HG02623 (cell line): ENCODE measurements around the gene IER2.

Experiments
- ATAC-seq: cut with Tn5 transposase; IDR thresholded peaks from one replicate; pipeline ENCODE4 v1.9.1; 2021; ENCODE audit warnings: moderate library complexity; ENCODE audit not compliant: unreplicated experiment

Gene IER2

DNA sequence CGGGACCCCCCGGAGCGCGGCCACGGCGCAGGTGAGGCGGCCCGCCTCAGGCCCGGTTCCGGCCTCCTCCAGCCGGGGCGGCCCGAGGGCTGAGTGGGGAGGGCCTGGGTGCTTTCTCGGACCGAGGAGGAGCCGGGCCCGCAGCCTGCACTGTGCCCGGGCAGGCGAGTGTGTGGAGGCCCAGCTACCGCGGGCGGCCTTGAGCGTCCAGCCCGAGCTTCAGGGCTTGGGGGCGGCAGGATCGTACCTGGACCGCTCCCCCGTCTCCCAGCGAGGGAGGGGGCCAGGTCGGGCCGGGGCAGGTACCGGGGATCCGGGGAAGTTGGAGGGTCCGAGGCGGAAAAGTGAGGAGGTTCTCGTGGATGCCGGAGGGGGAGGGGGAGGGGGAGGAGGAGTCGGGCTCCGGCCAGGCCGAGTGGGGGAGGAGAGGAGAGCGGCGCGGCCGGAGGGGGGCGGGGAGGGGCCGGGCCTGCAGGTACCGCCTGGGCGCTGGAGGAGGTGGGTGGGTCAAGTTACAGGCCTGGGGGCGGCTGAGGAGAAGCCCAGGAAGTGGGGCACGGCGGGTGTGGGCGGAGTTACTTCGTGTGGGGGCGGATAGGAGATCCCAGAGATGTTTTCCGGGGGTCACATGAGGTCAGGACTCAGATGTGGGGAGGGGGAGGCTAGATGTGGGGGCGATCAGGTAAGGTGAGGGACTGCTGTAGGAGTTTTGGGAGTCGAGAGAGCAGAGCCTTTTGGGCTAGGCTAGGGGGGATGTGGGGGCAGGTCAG is 31.6 kb upstream of the IER2 start:
- peak; percentile 5 for ATAC-seq

DNA sequence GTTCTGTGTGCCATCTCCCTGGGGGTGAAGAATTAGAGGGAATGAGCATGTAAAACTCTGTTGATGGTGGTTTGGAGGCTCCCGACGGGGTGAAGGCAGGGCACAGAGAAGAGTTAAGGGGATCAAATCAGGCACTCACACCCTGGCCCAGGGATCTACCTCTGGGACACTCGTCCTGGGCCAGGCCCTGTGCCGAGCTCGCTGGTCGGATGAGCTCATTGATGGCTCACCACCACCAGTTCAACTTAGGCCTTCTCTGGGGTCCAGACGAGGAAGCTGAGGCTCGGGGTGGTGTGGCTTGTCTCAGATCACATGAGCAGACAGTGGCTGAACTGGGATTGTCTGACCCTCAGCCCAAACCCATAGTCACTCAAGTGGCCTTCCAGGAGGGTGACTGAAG is 30.6 kb upstream of the IER2 start:
- no peak for ATAC-seq

DNA sequence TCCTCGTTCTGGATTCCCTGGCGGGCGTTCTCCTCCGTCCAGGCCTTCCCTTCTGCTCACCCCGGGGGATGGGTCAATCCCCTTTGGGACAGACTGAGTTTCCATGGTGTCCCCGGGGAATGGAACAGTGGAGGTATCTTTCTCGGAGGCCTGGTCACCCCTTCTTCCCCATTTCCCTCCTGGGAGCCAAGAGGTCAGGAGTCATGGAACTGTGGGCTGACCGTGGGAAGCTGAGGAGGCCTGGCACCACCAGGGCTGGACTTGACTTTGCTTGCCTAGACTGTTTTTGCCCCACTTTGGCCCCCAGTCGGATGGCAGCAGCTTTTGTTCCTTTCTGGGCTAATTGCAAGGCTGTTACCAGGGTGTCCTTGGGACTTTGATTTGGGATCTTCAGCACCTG is 30.2 kb upstream of the IER2 start:
- no peak for ATAC-seq

DNA sequence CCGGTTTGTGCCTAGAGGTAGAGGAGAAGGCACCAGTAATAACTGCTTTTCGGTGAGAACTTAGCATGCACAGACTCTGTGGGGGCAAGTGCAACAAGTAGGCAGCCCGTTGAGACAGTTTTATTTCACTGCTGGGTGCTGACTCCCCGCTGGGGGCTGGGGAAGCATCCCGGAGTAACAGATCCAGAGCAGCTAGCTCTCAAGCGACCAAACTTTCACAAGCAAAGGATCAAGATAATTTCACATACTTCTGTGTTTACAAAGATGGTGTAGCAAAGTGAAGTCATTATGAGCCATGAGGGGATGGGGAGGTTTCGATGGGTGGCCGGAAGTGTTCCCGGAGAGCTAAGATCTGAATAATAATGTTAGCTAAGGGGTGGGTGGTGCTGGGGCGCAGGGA is 29.4 kb upstream of the IER2 start:
- no peak for ATAC-seq

DNA sequence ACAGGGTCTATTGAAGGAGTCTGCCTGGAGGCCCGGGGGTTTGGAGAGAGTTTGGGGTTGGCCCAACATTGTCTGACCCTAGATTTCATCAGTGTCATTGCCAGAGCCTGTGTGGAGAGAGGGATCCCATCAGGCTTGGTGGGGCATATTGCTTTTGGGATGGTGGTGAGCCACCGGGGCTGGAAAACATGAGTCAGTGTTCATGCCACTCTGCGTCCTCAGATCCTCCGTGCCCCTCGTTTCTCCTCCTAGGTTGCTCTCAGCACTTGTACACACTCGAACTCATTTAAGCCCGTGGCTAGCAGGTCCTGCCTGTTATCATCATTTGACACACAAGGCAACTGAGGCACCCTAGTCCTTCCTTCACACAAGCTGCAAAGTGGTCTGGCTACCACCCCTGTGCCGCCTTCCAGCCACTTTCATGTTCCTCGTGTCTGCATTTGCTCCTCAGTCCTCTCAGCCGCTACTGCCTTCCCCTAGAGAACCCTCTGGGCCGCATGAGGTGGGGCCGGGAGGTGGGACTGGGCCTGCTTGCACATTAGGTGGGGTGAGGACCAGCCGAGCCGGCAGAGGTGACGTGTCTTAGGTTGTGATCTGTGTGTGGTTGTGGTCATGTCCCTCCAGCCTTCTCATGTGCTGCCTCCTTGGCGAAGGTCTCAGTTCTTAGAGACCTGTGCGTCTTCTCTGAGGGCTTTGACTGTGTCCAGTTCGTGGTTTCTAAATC is 28.5 kb upstream of the IER2 start:
- no peak for ATAC-seq

DNA sequence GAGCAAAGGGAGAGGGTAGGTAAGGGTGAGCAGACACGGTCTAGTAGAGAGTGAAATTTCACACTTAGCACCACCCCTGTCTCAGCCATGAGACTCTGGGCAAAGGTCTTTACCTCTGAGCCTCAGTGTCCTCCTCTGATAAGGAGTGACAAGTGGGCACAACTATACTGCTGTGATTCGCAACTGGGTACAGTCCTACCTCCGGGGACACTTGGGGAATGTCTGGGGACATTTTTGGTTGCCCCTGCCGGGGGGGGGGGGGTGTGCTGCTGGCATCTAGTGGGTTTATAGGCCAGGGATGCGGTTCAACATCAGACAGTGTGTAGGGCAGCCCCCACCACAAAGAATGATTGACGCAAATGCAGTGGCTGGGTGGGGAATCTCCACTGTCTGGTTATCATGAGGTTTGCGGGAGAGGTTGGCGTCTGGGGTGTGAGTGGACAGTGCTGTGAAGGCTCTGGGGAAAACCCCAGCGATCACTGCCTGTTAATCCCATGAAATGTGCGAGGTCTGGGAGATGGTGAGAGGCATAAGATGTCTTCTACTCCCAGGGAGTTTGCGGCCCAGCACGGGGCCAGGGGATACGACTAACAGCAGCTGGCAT is 27.8 kb upstream of the IER2 start:
- ATAC-seq = no peak

DNA sequence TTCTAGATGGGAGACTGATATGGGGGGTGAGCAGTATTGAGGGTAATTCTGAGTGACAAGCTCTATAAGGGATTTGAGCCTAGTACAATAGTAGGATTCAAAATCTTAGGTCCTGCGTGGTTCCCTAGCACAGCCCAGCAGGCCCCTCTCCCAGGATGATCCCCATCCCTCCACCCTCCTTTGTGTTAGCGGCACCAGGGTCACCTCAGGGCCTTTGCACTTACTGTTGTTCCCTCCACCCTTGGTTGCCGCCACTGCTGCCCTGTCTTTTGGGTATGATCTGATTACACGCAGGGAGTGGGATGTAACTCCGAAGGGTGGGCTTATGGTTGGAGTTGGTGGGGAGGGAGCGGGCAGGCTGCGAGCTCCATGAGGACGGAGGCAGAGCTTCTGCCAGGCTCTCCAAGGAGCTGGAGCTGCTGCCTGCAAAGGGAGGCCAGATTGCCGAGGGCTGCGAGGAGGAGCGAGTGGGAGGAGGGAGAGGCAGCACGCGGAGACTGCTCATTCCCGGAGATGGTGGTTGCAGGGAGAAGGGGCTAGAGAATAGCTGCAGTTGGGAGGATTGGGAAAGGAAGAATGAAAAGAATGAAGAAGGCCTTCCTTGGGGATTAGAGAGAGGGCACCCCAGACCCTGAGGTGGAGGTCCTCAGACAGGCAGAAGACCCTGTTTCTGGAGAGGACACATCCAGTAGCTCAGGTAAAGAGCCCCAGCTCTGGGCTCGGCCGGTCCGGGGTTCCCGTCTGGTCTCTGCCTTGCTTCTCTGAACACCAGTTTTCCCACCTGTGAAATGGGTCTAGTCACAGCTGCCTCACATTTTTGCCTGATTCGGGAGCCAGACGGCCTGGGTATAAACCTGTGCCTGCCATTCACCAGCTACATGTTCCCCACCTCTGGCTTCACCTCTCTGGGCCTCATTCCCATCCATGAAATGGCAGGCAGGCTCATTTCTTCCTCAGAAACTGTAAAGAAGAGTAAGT is 26.9 kb upstream of the IER2 start:
- no peak for ATAC-seq

DNA sequence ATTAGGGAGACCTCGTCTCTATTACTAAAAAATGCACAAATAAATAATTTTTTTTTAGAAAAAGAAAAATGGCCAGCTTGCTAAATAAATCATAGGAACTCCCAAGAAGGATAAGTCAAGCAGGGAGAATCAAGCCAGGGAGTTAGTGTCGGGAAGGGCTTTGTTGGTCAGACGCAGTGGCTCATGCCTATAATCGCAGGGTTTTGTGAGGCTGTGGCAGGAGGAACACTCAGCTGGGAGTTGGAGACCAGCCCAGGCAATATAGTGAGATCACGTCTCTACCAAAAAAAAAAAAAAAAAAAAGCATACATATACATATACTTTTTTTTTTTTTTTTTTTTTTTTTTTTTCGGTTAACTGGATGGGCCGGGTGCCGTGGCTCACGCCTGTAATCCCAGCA is 23.2 kb upstream of the IER2 start:
- no peak for ATAC-seq

DNA sequence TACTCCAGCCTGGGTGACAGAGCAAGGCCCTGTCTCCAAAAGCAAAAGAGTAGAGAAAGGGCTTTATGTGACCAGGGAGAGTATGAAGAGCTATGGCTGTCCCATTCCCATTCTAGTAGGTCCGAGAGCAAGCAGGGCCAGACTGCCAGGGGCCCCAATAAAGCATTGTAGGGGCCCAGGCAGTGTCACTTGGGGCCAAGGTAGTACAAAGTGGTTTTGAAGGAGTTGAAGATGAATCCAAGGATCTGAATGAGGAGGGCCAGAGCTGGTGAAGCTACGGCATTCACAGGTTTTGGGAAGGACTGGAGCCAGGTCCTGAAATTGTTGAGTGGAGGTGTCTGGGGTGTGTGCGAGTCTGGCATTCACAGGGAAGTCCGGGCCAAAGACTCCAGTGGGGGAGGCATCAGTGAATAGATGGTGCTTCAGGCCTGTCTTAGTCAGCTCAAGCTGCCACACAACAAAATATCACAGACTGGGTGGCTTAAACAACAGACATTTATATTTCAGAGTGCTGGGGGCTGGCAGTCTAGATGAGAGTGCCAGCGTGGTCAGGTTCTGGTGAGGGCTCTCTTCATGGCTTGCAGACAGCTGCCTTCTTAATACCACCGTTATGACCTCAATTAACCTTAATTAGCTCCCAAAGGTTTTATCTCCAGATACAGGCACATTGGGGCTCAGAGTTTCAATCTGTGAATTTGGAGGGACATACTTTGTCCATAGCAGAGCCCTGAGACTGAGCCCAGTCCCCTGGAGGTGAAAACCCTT is 22.2 kb upstream of the IER2 start:
- ATAC-seq = no peak

DNA sequence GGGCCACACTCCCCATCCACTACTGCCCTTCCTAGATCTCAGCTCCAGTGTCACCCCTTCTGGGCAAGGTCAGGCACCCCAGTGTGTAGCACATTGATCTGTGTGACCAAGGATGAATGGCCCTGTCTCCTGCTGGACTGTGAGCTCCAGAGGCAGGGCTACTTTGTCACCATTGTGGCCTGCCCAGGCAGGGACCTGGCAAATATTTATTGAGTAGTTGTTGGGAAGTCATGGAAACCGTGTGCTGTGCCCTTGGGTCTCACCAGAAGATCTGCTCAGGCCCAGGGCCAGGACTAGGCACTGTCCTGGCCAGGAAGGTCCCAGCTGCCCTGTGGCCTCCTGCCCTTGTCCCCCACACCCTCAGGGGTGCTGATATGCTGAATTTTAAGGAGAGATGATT is 21.6 kb upstream of the IER2 start:
- no peak for ATAC-seq

DNA sequence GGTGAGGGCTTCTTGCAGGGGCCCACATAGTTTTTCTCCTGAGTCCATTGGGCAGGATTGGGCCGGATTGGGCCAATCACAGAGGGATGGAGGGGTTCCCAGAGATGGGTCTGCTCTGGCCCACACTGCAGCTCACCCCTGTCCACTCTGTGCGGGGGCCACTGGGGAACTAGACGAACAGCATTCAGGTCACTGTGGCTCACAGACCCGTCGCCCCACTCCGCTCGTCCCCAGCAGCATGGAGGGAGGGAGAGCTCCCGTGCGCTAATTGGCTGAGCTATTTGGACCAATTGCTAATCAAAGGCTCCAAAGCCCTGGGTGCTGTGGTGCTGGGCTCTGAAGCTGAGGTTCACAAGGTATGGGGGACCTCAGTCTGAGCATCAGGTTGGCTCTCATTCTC is 20.8 kb upstream of the IER2 start:
- ATAC-seq = no peak

DNA sequence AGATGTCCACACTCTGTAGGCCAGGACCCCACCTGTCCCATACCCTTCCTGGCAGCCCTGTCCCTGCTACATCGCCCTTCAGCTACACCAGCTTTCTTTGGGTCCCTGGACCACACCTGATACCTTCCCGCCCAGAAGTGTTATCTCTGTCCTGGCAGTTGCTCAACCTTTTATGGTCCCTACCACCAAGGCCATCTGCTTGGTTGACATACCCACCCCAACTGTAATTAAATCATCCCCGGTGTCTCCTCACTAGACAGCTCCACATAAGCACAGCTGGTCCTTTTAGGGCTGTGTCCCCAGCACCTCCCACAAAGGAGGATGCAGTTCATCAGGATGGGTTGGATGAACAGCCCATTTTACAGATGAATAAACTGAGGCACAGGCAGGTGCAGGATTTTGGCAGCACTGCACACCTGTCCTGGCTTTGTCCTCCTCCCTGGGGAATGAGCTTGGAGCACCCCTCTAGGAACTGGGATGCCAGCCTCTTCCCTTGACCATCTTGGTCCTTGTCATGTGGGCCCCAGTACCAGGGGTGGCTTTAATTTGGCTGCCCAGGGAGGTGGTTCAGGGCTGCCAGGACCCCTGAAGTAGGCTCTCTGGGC is 19.2 kb upstream of the IER2 start:
- no peak for ATAC-seq

DNA sequence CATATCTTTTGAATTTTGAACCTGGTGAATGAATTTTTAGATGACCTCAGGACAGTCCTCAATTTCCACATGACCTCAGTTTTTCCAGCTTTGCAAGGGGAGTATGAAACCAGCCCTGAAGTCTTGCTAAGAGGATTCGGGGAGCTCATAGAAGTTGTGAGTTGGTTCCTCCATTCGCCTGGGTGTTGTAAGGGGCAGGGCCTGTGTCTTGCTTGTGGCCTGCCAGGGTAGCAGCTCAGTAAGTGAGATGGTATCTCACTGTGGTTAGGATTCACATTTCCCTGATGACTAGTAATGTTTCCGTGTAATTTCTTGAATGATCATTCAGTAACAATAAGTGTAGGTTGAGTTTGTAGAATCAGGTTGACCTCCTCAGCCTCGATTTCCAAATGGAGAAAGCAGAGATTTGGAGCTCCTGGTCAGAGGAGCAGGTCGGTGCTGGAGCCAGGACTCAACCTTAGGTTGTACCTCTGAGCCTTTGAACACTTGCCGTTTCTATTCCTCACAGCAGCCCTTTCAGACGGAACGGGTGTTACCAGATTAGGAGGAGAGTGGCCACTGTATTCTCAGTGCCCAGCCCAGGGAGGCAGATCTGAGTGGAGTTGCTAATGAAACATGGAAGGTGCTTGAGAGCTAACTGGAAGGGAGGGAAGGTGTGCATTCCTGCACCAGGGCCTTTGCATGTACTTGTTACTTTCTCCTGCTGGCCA is 17.6 kb upstream of the IER2 start:
- ATAC-seq = no peak

DNA sequence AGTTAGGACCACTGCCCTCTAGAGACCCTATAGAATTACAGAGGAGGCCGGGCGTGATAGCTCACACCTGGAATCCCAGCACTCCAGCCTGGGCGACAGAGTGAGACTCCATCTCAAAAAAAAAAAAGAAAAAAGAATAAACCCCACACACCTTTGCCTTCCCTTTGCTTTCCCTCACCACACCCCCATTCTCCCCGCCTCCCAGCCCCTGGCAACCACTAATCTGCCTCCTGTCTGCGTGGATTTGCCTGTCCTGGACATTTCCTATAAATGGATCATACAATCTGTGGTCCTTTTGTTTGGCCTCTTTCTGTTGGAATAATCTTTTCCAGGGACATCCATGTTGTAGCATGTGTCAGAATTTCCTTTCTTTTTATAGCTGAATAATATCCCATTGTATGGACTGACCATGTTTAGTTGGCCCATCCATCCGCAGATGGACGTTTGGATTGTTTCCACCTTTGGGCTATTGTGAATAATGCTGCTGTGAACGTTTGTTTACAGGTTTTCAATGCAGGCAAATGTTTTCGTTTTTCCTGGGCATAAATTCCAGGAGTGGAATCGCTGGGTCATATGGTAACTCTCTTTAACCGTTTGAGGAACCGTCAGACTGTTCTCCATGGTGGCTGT is 16.9 kb upstream of the IER2 start:
- ATAC-seq = no peak

DNA sequence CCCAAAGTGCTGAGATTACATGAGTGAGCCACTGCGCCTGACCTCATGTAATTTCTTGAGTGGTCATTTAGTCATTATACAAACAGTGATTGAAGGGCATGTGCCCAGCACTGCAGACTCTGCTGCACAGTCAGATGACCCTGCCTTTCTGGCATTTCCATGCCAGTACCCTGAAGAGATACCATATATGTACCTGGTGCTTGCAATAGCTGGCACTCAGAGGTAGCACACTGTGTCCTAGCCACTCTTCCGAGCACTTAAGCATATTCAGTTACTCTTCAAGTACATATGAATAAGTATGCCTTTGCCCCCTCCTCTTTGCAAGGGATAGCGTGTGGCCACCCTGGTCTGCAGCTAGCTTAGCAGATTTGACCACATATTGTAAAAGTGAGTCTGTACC is 15.6 kb upstream of the IER2 start:
- no peak for ATAC-seq

DNA sequence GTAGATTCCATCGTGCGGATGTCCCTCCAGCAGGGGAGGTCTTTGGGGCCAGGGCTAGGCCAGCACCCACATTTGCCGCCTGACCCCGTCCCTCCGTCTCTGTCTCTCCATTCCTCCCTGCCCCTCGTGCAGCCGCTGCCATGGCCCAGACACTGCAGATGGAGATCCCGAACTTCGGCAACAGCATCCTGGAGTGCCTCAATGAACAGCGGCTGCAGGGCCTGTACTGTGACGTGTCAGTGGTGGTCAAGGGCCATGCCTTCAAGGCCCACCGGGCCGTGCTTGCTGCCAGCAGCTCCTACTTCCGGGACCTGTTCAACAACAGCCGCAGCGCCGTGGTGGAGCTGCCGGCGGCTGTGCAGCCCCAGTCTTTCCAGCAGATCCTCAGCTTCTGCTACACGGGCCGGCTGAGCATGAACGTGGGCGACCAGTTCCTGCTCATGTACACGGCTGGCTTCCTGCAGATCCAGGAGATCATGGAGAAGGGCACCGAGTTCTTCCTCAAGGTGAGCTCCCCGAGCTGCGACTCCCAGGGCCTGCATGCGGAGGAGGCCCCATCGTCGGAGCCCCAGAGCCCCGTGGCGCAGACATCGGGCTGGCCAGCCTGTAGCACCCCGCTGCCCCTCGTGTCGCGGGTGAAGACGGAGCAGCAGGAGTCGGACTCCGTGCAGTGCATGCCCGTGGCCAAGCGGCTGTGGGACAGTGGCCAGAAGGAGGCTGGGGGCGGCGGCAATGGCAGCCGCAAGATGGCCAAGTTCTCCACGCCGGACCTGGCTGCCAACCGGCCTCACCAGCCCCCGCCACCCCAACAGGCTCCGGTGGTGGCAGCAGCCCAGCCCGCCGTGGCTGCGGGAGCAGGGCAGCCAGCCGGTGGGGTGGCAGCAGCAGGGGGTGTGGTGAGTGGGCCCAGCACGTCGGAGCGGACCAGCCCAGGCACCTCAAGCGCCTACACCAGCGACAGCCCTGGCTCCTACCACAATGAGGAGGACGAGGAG is 14.8 kb upstream of the IER2 start:
- no peak for ATAC-seq

DNA sequence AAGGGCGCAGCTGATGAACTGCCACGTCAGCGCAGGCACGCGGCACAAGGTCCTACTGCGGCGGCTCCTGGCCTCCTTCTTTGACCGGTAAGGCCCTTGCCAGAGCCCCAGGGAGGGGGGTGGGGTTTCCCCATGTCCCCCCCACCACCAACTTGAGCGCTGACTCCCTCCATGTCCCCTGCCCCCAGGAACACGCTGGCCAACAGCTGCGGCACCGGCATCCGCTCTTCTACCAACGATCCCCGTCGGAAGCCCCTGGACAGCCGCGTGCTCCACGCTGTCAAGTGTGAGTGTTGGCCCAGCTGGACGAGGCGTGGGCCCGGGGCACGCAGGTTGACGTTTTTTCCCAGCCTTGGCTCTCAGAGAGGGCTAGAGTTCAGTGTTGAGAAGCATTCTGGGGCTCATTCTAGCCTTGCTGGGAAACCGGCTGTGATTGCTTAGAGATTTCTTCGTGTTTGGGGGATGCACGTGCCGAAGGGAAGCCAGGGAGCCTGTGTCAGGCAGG is 12.9 kb upstream of the IER2 start:
- ATAC-seq = no peak
